PC-3 (cell line): ENCODE results near the gene SUGCT. TPM values are rescaled to one million over a fixed set of nuclear protein-coding genes. Genes with fewer than 3 reads are reported as not detected.

Experiments used
- ATAC-seq: fragments of 200-7000 bp; cut with Tn5 transposase; 2 replicates; pipeline ENCODE4 v1.9.1; 2020; ENCODE audit warnings: mild to moderate bottlenecking, moderate library complexity
- BruUV-seq: library from RNA; stranded (reverse); fragments of 400-500 nt; replicated peaks from 2 replicates; lab custom pipeline; 2021; lab: Mats Ljungman, UMichigan
- CTCF ChIA-PET: fragments of 300-600 bp; sonication (Branson Sonifier 250); formaldehyde crosslinking; loops from one replicate; lab custom pipeline; 2022; ENCODE audit warnings: antibody characterized with exemption; lab: Charles Lee
- POLR2A ChIA-PET: fragments of 300-600 bp; sonication (Branson Sonifier 250); formaldehyde crosslinking; loops from one replicate; lab custom pipeline; 2022; ENCODE audit warnings: antibody characterized with exemption; ENCODE audit not compliant: unreplicated experiment; lab: Charles Lee
- DNase-seq: peaks from one replicate; pipeline ENCODE4 v3.0.0-alpha.2; 2015
- H2AFZ ChIP-seq: fragments of 300-600 bp; sonication (generic); 2 replicates; pipeline ENCODE4 v1.6.0; 2016; ENCODE audit warnings: antibody characterized with exemption, low read length
- H3F3A ChIP-seq: fragments of 300-600 bp; sonication (generic); one replicate; pipeline ENCODE4 v1.6.0; 2017; ENCODE audit warnings: antibody characterized with exemption, low read length, control low read depth, mild to moderate bottlenecking; ENCODE audit not compliant: unreplicated experiment
- H3K27ac ChIP-seq: fragments of 300-600 bp; sonication (generic); 2 replicates; pipeline ENCODE4 v1.5.1; 2016; ENCODE audit warnings: mild to moderate bottlenecking, low read length
- H3K27me3 ChIP-seq: fragments of 300-600 bp; sonication (generic); 2 replicates; pipeline ENCODE4 v1.6.1; 2016; ENCODE audit warnings: low read length, mixed read lengths
- H3K36me3 ChIP-seq: fragments of 300-600 bp; sonication (generic); 2 replicates; pipeline ENCODE4 v1.6.1; 2016; ENCODE audit warnings: low read depth, mixed run types, low read length, mixed read lengths
- H3K4me1 ChIP-seq: fragments of 300-600 bp; sonication (generic); 2 replicates; pipeline ENCODE4 v1.5.1; 2016; ENCODE audit warnings: low read length; ENCODE audit not compliant: insufficient read depth
- H3K4me2 ChIP-seq: fragments of 300-600 bp; sonication (generic); 2 replicates; pipeline ENCODE4 v1.6.0; 2016; ENCODE audit warnings: low read length
- H3K4me3 ChIP-seq: fragments of 300-600 bp; sonication (generic); 2 replicates; pipeline ENCODE4 v1.5.1; 2016; ENCODE audit warnings: mild to moderate bottlenecking, low read length, mixed read lengths
- H3K79me2 ChIP-seq: fragments of 300-600 bp; sonication (generic); 2 replicates; pipeline ENCODE4 v1.6.1; 2017; ENCODE audit warnings: low read length, mixed read lengths
- H3K9ac ChIP-seq: fragments of 300-600 bp; sonication (generic); 2 replicates; pipeline ENCODE4 v1.6.0; 2016; ENCODE audit warnings: mild to moderate bottlenecking, low read length
- H3K9me2 ChIP-seq: fragments of 300-600 bp; sonication (generic); replicated peaks from 2 replicates; pipeline ENCODE4 v1.6.1; 2016; ENCODE audit warnings: mixed run types, low read length, mixed read lengths
- H3K9me3 ChIP-seq: fragments of 300-600 bp; sonication (generic); 2 replicates; pipeline ENCODE4 v1.6.1; 2016; ENCODE audit warnings: low read length, mixed read lengths
- H4K20me1 ChIP-seq: fragments of 300-600 bp; sonication (generic); 2 replicates; pipeline ENCODE4 v1.6.1; 2016; ENCODE audit warnings: low read length, mixed read lengths
- EZH2 ChIP-seq: fragments of 300-600 bp; sonication (generic); IDR thresholded peaks from one replicate; pipeline ENCODE4 v1.6.1; 2017; ENCODE audit warnings: antibody characterized with exemption, mild to moderate bottlenecking, low read length; ENCODE audit not compliant: unreplicated experiment
- EZH2phosphoT487 ChIP-seq: fragments of 300-600 bp; sonication (generic); IDR thresholded peaks from 2 replicates; pipeline ENCODE4 v1.6.1; 2018; ENCODE audit warnings: mild to moderate bottlenecking, antibody characterized with exemption, low read length, borderline replicate concordance
- intact Hi-C: fragments of 100-400 bp; cut with micrococcal nuclease; formaldehyde crosslinking; loops from 2 replicates; pipeline ENCODE4 v1.9.0; 2023
- total RNA-seq: library from RNA; depleted of rRNA; stranded (reverse); fragments of >200 nt; gene quantifications from 2 replicates; pipeline ENCODE4 v1.2.3, GENCODE V29; 2014
- TF ChIP-seq, protein P1 (sequence below): fragments of 300-600 bp; sonication (generic); conservative IDR thresholded peaks from 2 replicates; pipeline ENCODE4 v1.5.1; 2017; ENCODE audit warnings: antibody characterized with exemption, low read depth, mild to moderate bottlenecking, low read length

The SUGCT gene
- total RNA-seq, 1 experiment from 2014 or later, result 2.9 TPM

- Histone ChIP-seq H3K4me1 (peaks cover 15% of the 10 kb centered on the region), H3K4me2 (peak overlapping the region; percentile 55), H3K27ac (peak overlapping the region; percentile 53), H3K79me2 (no peaks in the 10 kb centered on the region), H3K36me3 (no peaks in the 10 kb centered on the region), H3F3A (no peaks in the 10 kb centered on the region), H3K9me2 (no peaks in the 10 kb centered on the region), H3K27me3 (no peaks in the 10 kb centered on the region), H2AFZ (no peak overlapping the region), H3K4me3 (no peak overlapping the region), H4K20me1 (no peaks in the 10 kb centered on the region), H3K9me3 (no peaks in the 10 kb centered on the region), H3K9ac (no peak overlapping the region)
- ATAC-seq, result peak; percentile 60
- no peak for TF ChIP-seq EZH2phosphoT487
- POLR2A ChIA-PET, result interaction anchor here (0.5 kb wide), 1 partner anchor 952 kb away, joined by 4 read pairs; no protein-coding TSS in a partner anchor
- peak; percentile 54 for DNase-seq
- no TSS peak for BruUV-seq
- CTCF ChIA-PET, result interaction anchor here (0.6 kb wide), 1 partner anchor 416 kb away, joined by 4 read pairs; no protein-coding TSS in a partner anchor
- intact Hi-C loops, result no loop called here
Observed at GRCh38 chr7:40746841-40747556, 612.2 kb downstream of the SUGCT start.

- Histone ChIP-seq H3K4me1 (peaks cover 19% of the 10 kb centered on the region), H3K27ac (peak overlapping the region; percentile 53), H3K4me3 (no peak overlapping the region), H3K36me3 (no peaks in the 10 kb centered on the region), H4K20me1 (no peaks in the 10 kb centered on the region), H3K4me2 (peak overlapping the region; percentile 55), H3K9me2 (no peaks in the 10 kb centered on the region), H3K27me3 (no peaks in the 10 kb centered on the region), H3F3A (no peaks in the 10 kb centered on the region), H2AFZ (no peak overlapping the region), H3K9ac (no peak overlapping the region), H3K79me2 (no peaks in the 10 kb centered on the region), H3K9me3 (no peaks in the 10 kb centered on the region)
- TF ChIP-seq, protein P1, sequence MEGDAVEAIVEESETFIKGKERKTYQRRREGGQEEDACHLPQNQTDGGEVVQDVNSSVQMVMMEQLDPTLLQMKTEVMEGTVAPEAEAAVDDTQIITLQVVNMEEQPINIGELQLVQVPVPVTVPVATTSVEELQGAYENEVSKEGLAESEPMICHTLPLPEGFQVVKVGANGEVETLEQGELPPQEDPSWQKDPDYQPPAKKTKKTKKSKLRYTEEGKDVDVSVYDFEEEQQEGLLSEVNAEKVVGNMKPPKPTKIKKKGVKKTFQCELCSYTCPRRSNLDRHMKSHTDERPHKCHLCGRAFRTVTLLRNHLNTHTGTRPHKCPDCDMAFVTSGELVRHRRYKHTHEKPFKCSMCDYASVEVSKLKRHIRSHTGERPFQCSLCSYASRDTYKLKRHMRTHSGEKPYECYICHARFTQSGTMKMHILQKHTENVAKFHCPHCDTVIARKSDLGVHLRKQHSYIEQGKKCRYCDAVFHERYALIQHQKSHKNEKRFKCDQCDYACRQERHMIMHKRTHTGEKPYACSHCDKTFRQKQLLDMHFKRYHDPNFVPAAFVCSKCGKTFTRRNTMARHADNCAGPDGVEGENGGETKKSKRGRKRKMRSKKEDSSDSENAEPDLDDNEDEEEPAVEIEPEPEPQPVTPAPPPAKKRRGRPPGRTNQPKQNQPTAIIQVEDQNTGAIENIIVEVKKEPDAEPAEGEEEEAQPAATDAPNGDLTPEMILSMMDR, result no peak
- intact Hi-C loops, result no loop called here
- BruUV-seq, result no TSS peak
- peak; percentile 68 for DNase-seq
- ChIA-PET CTCF (interaction anchor here (0.6 kb wide), 1 partner anchor 417 kb away, joined by 4 read pairs; no protein-coding TSS in a partner anchor), POLR2A (no interaction called here)
- peak; percentile 64 for ATAC-seq
Observed at GRCh38 chr7:40747856-40748255, 613.1 kb downstream of the SUGCT start.

DNA sequence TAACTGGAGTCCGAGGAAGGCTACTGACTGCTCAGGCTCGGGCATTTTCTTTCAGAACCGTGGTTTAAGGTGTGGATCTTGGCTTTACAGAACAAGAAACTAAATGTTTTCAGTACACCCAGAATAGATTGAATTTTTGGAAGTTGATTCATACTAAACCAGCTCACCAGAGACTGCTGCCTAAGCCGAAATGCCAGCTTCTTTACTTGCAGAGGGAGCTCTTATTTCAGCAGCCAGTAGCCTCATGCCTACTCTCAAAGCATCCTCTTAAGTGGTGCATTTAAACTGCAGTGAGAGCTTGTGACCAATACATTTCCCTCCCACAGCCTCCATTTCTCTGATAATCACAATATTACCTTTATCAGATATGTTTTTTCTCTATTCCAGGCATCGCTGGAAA is 615.1 kb downstream of the SUGCT start:
- ATAC-seq, result 0 out of 2 replicates have a peak, but pooled peaks have one; percentile 11
- Histone ChIP-seq H3K27me3 (no peaks in the 10 kb centered on the region), H3K4me2 (no peak overlapping the region), H2AFZ (no peak overlapping the region), H3K9ac (no peak overlapping the region), H3K27ac (no peak overlapping the region), H3K9me2 (no peaks in the 10 kb centered on the region), H3K4me1 (peaks cover 29% of the 10 kb centered on the region), H3K4me3 (no peak overlapping the region), H3K36me3 (no peaks in the 10 kb centered on the region), H3F3A (no peaks in the 10 kb centered on the region), H4K20me1 (no peaks in the 10 kb centered on the region), H3K79me2 (no peaks in the 10 kb centered on the region), H3K9me3 (no peaks in the 10 kb centered on the region)
- BruUV-seq, result no TSS peak
- TF ChIP-seq, protein P1, result no peak
- TF ChIP-seq EZH2 (no peak), EZH2phosphoT487 (no peak)
- ChIA-PET POLR2A (no interaction called here), CTCF (interaction anchor here (1.1 kb wide), 1 partner anchor 955 kb away, joined by 4 read pairs; no protein-coding TSS in a partner anchor)
- peak; percentile 9 for DNase-seq
- intact Hi-C loops, result loop anchor here (5.0 kb wide), 1 partner anchor 78 kb away; no protein-coding TSS in a partner anchor
